H1 (cell line): Measurements from ENCODE around the gene CFL2.

Experiments used
- BRCA1 ChIP-seq: IDR thresholded peaks from 2 replicates; pipeline ENCODE4 v1.6.1; 2012; ENCODE audit warnings: low read depth, low read length, improper control_type of control experiment
- POLR2A ChIP-seq, 2 experiments: IDR thresholded peaks; 1 replicate in 1 of 2; 2 replicates in 1 of 2; pipeline ENCODE4 v1.6.1; 2011; ENCODE audit warnings: low read depth in 2 of 2, low read length in 2 of 2, mild to moderate bottlenecking in 2 of 2; ENCODE audit errors: control extremely low read depth in 1 of 2
- POLR2AphosphoS5 ChIP-seq: IDR thresholded peaks from 2 replicates; pipeline ENCODE4 v1.6.1; 2011; ENCODE audit warnings: low read depth, low read length
- SP2 ChIP-seq: IDR thresholded peaks from 2 replicates; pipeline ENCODE4 v1.6.1; 2012; ENCODE audit warnings: mild to moderate bottlenecking, low read length, inconsistent platforms
- TF ChIP-seq, protein P1 (sequence below), 3 experiments: IDR thresholded peaks; 1 replicate in 2 of 3; 2 replicates in 1 of 3; pipeline versions ENCODE4 v1.5.1 to v1.6.1; 2011; ENCODE audit warnings: low read length in 3 of 3, mild to moderate bottlenecking in 3 of 3, inconsistent platforms in 2 of 3, low read depth in 1 of 3, moderate library complexity in 1 of 3; ENCODE audit not compliant: insufficient read depth in 1 of 3; ENCODE audit errors: control extremely low read depth in 1 of 3
- TF ChIP-seq, protein P2 (sequence below): IDR thresholded peaks from 2 replicates; pipeline ENCODE4 v1.6.1; 2012; ENCODE audit warnings: inconsistent platforms

DNA sequence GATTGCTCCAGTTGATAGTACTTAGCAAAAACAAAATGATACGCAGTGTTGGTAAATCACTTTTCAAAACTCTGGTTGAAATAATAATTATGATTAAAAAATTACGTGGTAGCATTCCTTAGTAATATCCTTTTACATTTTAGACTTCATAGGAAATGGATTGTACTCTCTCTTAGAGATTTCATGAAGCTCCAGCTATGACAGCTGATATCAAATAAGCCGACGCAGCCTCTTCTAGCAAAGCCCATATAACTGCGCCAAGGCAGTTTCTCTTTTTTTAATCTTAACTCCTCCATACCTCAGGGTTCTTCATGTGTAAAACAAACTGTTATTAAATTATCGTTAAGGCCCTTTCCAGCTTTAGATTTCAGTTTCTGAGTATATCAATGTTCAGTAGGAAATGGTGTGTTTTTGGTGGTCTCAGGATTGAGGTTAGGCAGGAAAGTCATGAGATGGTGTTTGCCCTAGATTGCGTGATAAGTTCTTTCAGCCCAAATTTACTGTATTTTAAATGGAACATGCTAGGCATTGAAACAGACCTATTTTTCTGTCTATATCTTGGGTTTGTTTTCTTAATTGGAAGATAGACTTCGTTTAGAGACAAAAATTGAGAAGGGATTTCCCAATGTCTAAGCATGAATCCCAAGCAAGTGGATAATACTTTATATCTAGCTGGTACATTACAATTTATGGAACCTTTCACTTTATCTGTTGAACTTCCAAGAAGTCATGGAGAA lies 902 bp upstream of the CFL2 start:
- TF ChIP-seq POLR2A (IDR thresholded peaks at IDR 0.05; ENCODE audit: control extremely low read depth in 1 of 2, low read depth in 2 of 2, low read length in 2 of 2) (no peak), SP2 (no peak), POLR2AphosphoS5 (no peak), BRCA1 (no peak)
- TF ChIP-seq, protein P1, sequence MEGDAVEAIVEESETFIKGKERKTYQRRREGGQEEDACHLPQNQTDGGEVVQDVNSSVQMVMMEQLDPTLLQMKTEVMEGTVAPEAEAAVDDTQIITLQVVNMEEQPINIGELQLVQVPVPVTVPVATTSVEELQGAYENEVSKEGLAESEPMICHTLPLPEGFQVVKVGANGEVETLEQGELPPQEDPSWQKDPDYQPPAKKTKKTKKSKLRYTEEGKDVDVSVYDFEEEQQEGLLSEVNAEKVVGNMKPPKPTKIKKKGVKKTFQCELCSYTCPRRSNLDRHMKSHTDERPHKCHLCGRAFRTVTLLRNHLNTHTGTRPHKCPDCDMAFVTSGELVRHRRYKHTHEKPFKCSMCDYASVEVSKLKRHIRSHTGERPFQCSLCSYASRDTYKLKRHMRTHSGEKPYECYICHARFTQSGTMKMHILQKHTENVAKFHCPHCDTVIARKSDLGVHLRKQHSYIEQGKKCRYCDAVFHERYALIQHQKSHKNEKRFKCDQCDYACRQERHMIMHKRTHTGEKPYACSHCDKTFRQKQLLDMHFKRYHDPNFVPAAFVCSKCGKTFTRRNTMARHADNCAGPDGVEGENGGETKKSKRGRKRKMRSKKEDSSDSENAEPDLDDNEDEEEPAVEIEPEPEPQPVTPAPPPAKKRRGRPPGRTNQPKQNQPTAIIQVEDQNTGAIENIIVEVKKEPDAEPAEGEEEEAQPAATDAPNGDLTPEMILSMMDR (IDR thresholded peaks at IDR 0.05; ENCODE audit: control extremely low read depth in 1 of 3, insufficient read depth in 1 of 3, low read depth in 1 of 3, low read length in 3 of 3): no peak
- TF ChIP-seq, protein P2, sequence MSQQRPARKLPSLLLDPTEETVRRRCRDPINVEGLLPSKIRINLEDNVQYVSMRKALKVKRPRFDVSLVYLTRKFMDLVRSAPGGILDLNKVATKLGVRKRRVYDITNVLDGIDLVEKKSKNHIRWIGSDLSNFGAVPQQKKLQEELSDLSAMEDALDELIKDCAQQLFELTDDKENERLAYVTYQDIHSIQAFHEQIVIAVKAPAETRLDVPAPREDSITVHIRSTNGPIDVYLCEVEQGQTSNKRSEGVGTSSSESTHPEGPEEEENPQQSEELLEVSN: no peak
